Type B pancreatic cell (in vitro differentiated cells): ENCODE results near the gene ZNF487. TPM values are rescaled to one million over a fixed set of nuclear protein-coding genes. Genes with fewer than 3 reads are reported as not detected.

ENCODE experiments used
- DNase-seq: peaks from one replicate; pipeline ENCODE4 v3.0.0; 2021; ENCODE audit warnings: mixed read lengths; ENCODE audit not compliant: unreplicated experiment; ENCODE audit errors: extremely low spot score
- H3K27ac Mint-ChIP-seq: 2 replicates; pipeline ENCODE4 v1.8.0; 2021; ENCODE audit warnings: mild to moderate bottlenecking, mixed read lengths
- H3K27me3 Mint-ChIP-seq: 2 replicates; pipeline ENCODE4 v1.8.0; 2021; ENCODE audit warnings: mixed read lengths
- H3K36me3 Mint-ChIP-seq: 2 replicates; pipeline ENCODE4 v1.8.0; 2021; ENCODE audit warnings: mixed read lengths
- H3K4me1 Mint-ChIP-seq: one replicate; pipeline ENCODE4 v1.8.0; 2021; ENCODE audit warnings: mixed read lengths; ENCODE audit not compliant: unreplicated experiment
- H3K4me3 Mint-ChIP-seq: 2 replicates; pipeline ENCODE4 v1.8.0; 2021; ENCODE audit warnings: mild to moderate bottlenecking, mixed read lengths
- H3K9me3 Mint-ChIP-seq: 2 replicates; pipeline ENCODE4 v1.8.0; 2021; ENCODE audit warnings: mixed read lengths
- CTCF ChIP-seq: fragments of 200-600 bp; sonication (generic); conservative IDR thresholded peaks from 2 replicates; pipeline ENCODE4 v1.5.0; 2021; ENCODE audit warnings: antibody characterized with exemption, mild to moderate bottlenecking
- total RNA-seq: library from RNA; stranded (reverse); gene quantifications from 2 replicates; pipeline ENCODE4 v1.2.1, GENCODE V29; 2021; ENCODE audit warnings: low replicate concordance

Gene ZNF487
- total RNA-seq, 1 donor from 2014 or later, result 6.4 TPM

- H3K4me1 Mint-ChIP-seq, result peaks cover 22% of the 10 kb centered on the region
- peak overlapping the region; percentile 100 for H3K27ac Mint-ChIP-seq
- DNase-seq, result peak; percentile 83
- TF ChIP-seq CTCF, result peak; percentile 70
- H3K27me3 Mint-ChIP-seq, result no peaks in the 10 kb centered on the region
- H3K4me3 Mint-ChIP-seq, result peak overlapping the region; percentile 99
- H3K36me3 Mint-ChIP-seq, result peaks cover 12% of the 10 kb centered on the region
- H3K9me3 Mint-ChIP-seq, result no peaks in the 10 kb centered on the region
Observed at GRCh38 chr10:43407576-43408330, 29.2 kb upstream of the ZNF487 start.

GRCh38 chr10:43408331-43408709, 28.6 kb upstream of the ZNF487 start:
- Mint-ChIP-seq H3K27ac (peak overlapping the region; percentile 100), H3K4me1 (peaks cover 16% of the 10 kb centered on the region), H3K27me3 (no peaks in the 10 kb centered on the region), H3K9me3 (no peaks in the 10 kb centered on the region), H3K36me3 (peaks cover 7% of the 10 kb centered on the region), H3K4me3 (peak overlapping the region; percentile 99)
- no peak for DNase-seq
- TF ChIP-seq CTCF, result peak; percentile 47

GRCh38 chr10:43408710-43409384, 28.1 kb upstream of the ZNF487 start, which contains the start of gene HNRNPF:
HNRNPF (minus strand) TSS chr10:43409186; CDS start chr10:43387884, 21,302 bp downstream.
- H3K36me3 Mint-ChIP-seq, result peaks cover 6% of the 10 kb centered on the region
- H3K4me3 Mint-ChIP-seq, result peak within 1 kb of the TSS; percentile 99
- no peaks in the 10 kb centered on the region for H3K27me3 Mint-ChIP-seq
- peaks cover 14% of the 10 kb centered on the region for H3K4me1 Mint-ChIP-seq
- no peaks in the 10 kb centered on the region for H3K9me3 Mint-ChIP-seq
- TF ChIP-seq CTCF, result no peak
- peak; percentile 96 for DNase-seq
- H3K27ac Mint-ChIP-seq, result peak within 1 kb of the TSS; percentile 100

GRCh38 chr10:43409385-43410109, 27.4 kb upstream of the ZNF487 start:
- no peak for DNase-seq
- no peaks in the 10 kb centered on the region for H3K9me3 Mint-ChIP-seq
- no peak for TF ChIP-seq CTCF

GRCh38 chr10:43410345-43410744, 26.6 kb upstream of the ZNF487 start:
- H3K4me1 Mint-ChIP-seq, result peaks cover 9% of the 10 kb centered on the region
- DNase-seq, result no peak
- H3K27ac Mint-ChIP-seq, result peak overlapping the region; percentile 100
- H3K4me3 Mint-ChIP-seq, result peak overlapping the region; percentile 99
- no peaks in the 10 kb centered on the region for H3K27me3 Mint-ChIP-seq
- no peaks in the 10 kb centered on the region for H3K36me3 Mint-ChIP-seq
- no peak for TF ChIP-seq CTCF
- H3K9me3 Mint-ChIP-seq, result no peaks in the 10 kb centered on the region

More at GRCh38 chr10:43409385-43410109, 27.4 kb upstream of the ZNF487 start:
- Mint-ChIP-seq H3K4me1 (peaks cover 13% of the 10 kb centered on the region), H3K36me3 (peaks cover 4% of the 10 kb centered on the region), H3K4me3 (peak overlapping the region; percentile 99), H3K27ac (peak overlapping the region; percentile 100), H3K27me3 (no peaks in the 10 kb centered on the region)
